IMR-90 (cell line): ENCODE data around the gene NLRC5.

ENCODE experiments used
- BHLHE40 ChIP-seq: fragments of 150-350 bp; IDR thresholded peaks from 2 replicates; pipeline ENCODE4 v1.6.1; 2016; ENCODE audit warnings: mild to moderate bottlenecking, low read depth, low read length
- CEBPB ChIP-seq: IDR thresholded peaks from 2 replicates; pipeline ENCODE4 v1.6.1; 2012; ENCODE audit warnings: low read depth, low read length, improper control_type of control experiment
- CTCF ChIP-seq: conservative IDR thresholded peaks from 2 replicates; pipeline ENCODE4 v1.5.1; 2012; ENCODE audit warnings: mild to moderate bottlenecking, low read depth, low read length, improper control_type of control experiment
- RFX5 ChIP-seq: IDR thresholded peaks from 2 replicates; pipeline ENCODE4 v1.8.0; 2012; ENCODE audit warnings: low read depth, mild to moderate bottlenecking, low read length, moderate library complexity
- SMC3 ChIP-seq: fragments of 150-350 bp; IDR thresholded peaks from 2 replicates; pipeline ENCODE4 v1.6.1; 2016; ENCODE audit warnings: low read depth, mild to moderate bottlenecking, antibody characterized with exemption, low read length, moderate library complexity

- TF ChIP-seq CEBPB = no peak
- no peak for TF ChIP-seq CTCF
- no peak for TF ChIP-seq RFX5
- TF ChIP-seq SMC3 = no peak
- no peak for TF ChIP-seq BHLHE40
Observed at GRCh38 chr16:56971768-56972043, 17.7 kb upstream of the NLRC5 start.
